ENCODE results near the gene GALM. TPM values are rescaled to one million over a fixed set of nuclear protein-coding genes. Genes with fewer than 3 reads are reported as not detected.
"Not testable (repeated sequence)": the region's sequence is repeated elsewhere in the genome, so short reads cannot be mapped to it uniquely, and the experiment has no call there.

GALM gene
- total RNA-seq, 2 experiments from 2014 or later, result 31.3 to 31.9 TPM

DNA sequence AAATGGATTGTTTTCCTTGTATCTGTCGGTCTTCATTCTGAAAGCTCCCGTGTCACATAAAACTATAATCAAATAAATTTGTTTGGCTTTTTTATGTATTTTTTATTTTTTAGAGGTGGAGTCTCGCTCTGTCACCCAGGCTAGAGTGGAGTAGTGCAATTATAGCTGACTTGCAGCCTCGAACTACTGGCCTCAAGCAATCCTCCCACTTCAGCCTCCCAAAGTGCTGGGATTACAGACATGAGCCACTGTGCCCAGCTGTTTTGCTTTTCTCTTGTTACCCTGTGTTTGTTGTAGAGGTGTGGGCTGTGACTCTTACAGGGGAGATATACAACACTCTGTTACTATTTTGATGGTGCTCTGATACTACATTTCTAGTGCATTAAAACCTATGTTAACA is 2.2 kb downstream of the GALM start:
- peaks cover 80% of the 10 kb centered on the region for H3K4me1 Mint-ChIP-seq (ENCODE audit: low read depth)
- intact Hi-C loops (cut with micrococcal nuclease), result no loop called here
- H3K4me3 Mint-ChIP-seq, result peak overlapping the region; percentile 83
- no peaks in the 10 kb centered on the region for H3K27me3 Mint-ChIP-seq (ENCODE audit: low read depth)
- H3K9me3 Mint-ChIP-seq, result no peaks in the 10 kb centered on the region
- H3K27ac Mint-ChIP-seq, result peak overlapping the region; percentile 97
- peaks cover 21% of the 10 kb centered on the region for H3K36me3 Mint-ChIP-seq (ENCODE audit: low read depth)
- CTCF ChIA-PET, result interaction anchor here (0.8 to 4.8 kb wide), 12 partner anchors 9 to 92 kb away, joined by 3 to 67 read pairs (median 4); no protein-coding TSS in a partner anchor
- DNase-seq, result no peak

DNA sequence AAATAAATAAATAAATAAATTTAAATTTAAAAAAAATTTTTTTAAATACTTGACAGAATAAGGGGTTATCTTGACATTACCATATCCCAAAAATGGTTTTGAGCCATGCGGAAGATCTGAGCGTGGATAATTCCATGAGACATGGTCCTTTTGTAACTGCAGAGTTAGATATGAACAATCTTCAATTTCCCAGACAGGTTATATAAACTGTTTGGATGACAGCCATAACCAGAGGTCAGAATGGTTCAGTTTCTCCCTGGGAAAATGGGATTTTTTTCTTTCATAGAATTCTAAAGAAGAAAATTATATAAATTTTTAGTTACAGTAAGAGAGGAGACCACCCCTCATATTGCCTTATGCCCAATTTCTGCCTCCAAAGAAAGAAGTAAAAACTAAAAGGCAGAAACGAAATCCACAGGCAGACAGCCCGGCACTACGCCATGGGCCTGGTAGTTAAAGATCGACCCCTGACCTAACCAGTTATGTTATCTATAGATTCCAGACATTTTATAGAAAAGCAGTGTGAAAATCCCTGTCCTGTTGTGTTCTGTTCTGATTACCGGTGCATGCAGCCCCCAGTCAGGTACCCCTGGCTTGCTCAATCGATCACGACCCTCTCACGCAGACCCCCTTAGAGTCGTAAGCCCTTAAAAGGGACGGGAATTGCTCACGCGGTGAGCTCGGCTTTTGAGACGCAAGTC is 3.0 kb downstream of the GALM start:
- no peak overlapping the region for H3K4me3 Mint-ChIP-seq
- peaks cover 74% of the 10 kb centered on the region for H3K4me1 Mint-ChIP-seq (ENCODE audit: low read depth)
- peak overlapping the region; percentile 69 for H3K27ac Mint-ChIP-seq
- intact Hi-C loops (cut with micrococcal nuclease), result no loop called here
- CTCF ChIA-PET, result interaction anchor here (3.8 kb wide), 1 partner anchor 65 kb away, joined by 40 read pairs; no protein-coding TSS in a partner anchor
- H3K36me3 Mint-ChIP-seq (ENCODE audit: low read depth), result peaks cover 22% of the 10 kb centered on the region
- H3K9me3 Mint-ChIP-seq, result no peaks in the 10 kb centered on the region
- DNase-seq, result no peak
- H3K27me3 Mint-ChIP-seq (ENCODE audit: low read depth), result no peaks in the 10 kb centered on the region

DNA sequence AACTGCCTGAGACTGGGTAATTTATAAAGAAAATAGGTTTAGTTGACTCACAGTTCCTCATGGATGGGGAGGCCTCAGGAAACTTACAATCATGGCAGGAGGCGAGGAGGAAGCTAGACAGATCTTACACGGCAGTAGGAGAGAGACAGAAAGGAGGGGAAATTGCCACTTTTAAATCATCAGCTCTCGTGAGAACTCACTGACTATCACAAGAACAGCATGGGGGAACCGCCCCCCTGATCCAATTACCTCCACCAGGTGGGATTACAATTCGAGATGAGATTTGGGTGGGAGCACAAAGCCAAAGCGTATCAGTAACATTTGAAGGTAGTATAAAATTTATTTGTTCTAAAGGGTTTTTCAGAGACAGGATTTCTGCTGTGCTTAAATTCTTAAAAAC is 5.4 kb downstream of the GALM start:
- CTCF ChIA-PET, result interaction anchor here (1.8 to 2.5 kb wide), 2 partner anchors 10 to 69 kb away, joined by 10 to 11 read pairs; no protein-coding TSS in a partner anchor
- DNase-seq, result no peak
- H3K27me3 Mint-ChIP-seq (ENCODE audit: low read depth), result no peaks in the 10 kb centered on the region
- intact Hi-C loops (cut with micrococcal nuclease), result no loop called here
- H3K4me1 Mint-ChIP-seq (ENCODE audit: low read depth), result peaks cover 60% of the 10 kb centered on the region
- H3K27ac Mint-ChIP-seq, result peak overlapping the region; percentile 44
- H3K4me3 Mint-ChIP-seq, result no peak overlapping the region
- H3K9me3 Mint-ChIP-seq, result no peaks in the 10 kb centered on the region
- peaks cover 32% of the 10 kb centered on the region for H3K36me3 Mint-ChIP-seq (ENCODE audit: low read depth)

DNA sequence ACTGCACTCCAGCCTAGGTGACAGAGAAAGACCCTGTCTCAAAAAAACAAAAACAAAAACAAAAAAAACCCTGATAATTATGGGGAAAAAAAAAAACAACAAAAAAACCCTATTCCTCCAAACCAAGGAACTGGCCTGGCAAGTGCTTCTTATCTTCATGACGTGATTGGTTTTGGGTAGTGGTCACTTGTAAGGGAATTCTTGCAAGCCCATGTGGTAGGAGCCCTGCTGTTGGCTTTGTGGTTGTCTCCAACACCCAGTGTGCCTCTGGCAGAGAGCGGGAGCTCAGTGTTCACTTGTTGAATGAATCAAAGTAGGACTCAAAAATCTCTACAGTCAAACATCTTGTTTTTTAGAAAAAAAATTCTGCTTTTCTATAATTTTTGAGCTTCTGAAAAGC is 6.0 kb downstream of the GALM start:
- Mint-ChIP-seq H3K9me3 (no peaks in the 10 kb centered on the region), H3K27ac (no peak overlapping the region), H3K27me3 (ENCODE audit: low read depth) (no peaks in the 10 kb centered on the region), H3K36me3 (ENCODE audit: low read depth) (peaks cover 37% of the 10 kb centered on the region), H3K4me3 (no peak overlapping the region), H3K4me1 (ENCODE audit: low read depth) (peaks cover 61% of the 10 kb centered on the region)
- intact Hi-C loops (cut with micrococcal nuclease), result no loop called here
- no peak for DNase-seq
- CTCF ChIA-PET, result interaction anchor here (0.7 to 2.5 kb wide), 4 partner anchors 10 to 90 kb away, joined by 3 to 11 read pairs (median 3); no protein-coding TSS in a partner anchor

- no peak overlapping the region for H3K4me3 Mint-ChIP-seq
- no peak for DNase-seq
- no peaks in the 10 kb centered on the region for H3K9me3 Mint-ChIP-seq
- intact Hi-C loops (cut with micrococcal nuclease), result no loop called here
- no peak overlapping the region for H3K27ac Mint-ChIP-seq
- H3K4me1 Mint-ChIP-seq (ENCODE audit: low read depth), result peaks cover 61% of the 10 kb centered on the region
- no peaks in the 10 kb centered on the region for H3K27me3 Mint-ChIP-seq (ENCODE audit: low read depth)
- CTCF ChIA-PET, result interaction anchor here (0.7 to 2.5 kb wide), 7 partner anchors 9 to 91 kb away, joined by 3 to 11 read pairs (median 3); no protein-coding TSS in a partner anchor
- H3K36me3 Mint-ChIP-seq (ENCODE audit: low read depth), result peaks cover 38% of the 10 kb centered on the region
These were observed 6.8 kb downstream of the GALM start for GRCh38 chr2:38672445-38673391.

DNA sequence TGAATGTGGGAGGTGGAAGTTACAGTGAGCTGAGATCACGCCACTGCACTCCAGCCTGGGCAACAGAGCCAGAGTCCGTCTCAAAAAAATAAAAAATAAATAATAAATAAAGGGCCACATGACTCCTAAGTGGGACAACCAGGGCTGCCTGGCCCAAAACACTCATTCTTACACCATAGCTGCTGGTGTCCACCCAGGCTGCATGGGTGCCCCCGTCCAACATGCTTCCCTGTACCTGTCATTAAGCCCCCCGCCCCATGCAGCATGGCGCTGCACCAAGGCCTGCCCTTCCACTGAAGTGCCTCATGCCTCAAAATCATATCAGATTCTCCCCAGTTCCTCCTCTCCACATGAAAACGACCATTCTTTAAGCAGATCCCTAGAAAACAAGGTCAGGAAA is 10.8 kb downstream of the GALM start:
- Mint-ChIP-seq H3K9me3 (no peaks in the 10 kb centered on the region), H3K36me3 (ENCODE audit: low read depth) (peaks cover 50% of the 10 kb centered on the region), H3K4me3 (no peak overlapping the region), H3K27me3 (ENCODE audit: low read depth) (no peaks in the 10 kb centered on the region), H3K4me1 (ENCODE audit: low read depth) (peaks cover 36% of the 10 kb centered on the region), H3K27ac (peak overlapping the region; percentile 3)
- CTCF ChIA-PET, result interaction anchor here (0.6 kb wide), 1 partner anchor 1230 kb away, joined by 3 read pairs; no protein-coding TSS in a partner anchor
- no peak for DNase-seq
- intact Hi-C loops (cut with micrococcal nuclease), result no loop called here

DNA sequence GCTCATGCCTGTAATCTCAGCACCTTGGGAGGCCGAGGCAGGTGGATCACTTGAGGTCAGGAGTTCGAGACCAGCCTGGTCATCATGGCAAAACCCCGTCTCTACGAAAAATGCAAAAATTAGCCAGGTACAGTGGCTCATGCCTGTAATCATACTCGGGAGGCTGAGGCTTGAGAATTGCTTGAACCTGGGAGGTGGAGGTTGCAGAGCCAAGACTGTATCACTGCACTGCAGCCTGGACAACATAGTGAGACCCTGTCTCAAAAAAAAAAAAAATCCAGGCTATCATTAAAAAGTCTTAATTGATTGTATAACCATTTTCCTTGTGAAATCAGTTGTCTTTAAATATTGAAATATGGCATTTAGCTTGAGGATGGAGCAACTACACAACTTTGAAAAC is 15.0 kb downstream of the GALM start:
- H3K9me3 Mint-ChIP-seq; H3K27me3 Mint-ChIP-seq (ENCODE audit: low read depth); H3K27ac Mint-ChIP-seq; H3K4me3 Mint-ChIP-seq; DNase-seq; intact Hi-C loops (cut with micrococcal nuclease): not testable (repeated sequence)
- Mint-ChIP-seq H3K36me3 (ENCODE audit: low read depth) (peaks cover 57% of the 10 kb centered on the region), H3K4me1 (ENCODE audit: low read depth) (peaks cover 46% of the 10 kb centered on the region)
- CTCF ChIA-PET, result interaction anchor here (0.6 to 1.8 kb wide), 6 partner anchors 10 to 150 kb away, joined by 3 to 11 read pairs (median 4); partner anchors contain the start of gene GALM

DNA sequence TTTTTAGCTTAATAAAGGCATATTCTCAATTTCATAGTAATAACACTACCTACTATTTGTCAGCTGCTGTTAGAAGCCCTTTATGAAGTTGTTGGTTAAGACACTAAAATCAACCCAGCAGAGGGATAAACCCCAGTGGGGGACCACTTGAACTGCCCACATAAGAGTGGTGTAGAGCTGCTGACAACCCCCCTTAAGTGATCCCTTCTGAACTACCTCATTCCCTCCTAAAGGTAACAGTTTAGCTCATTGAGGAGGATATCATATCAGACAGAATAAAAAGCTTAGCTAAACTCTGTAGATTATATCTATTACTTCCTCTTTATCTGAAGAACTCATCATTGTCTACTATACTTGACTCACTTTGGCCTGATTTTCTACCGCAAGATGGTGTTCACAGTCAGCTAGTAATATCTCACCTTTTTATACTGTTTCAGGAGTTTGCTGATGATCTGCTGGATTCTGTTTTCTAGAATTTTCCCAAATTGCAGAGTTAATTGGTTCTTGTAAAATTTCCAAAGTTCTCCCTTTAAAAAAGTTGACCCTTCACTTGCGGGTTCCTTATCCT is 16.2 kb downstream of the GALM start:
- Mint-ChIP-seq H3K4me3 (no peak overlapping the region), H3K27ac (peak overlapping the region; percentile 72), H3K9me3 (no peaks in the 10 kb centered on the region), H3K27me3 (ENCODE audit: low read depth) (no peaks in the 10 kb centered on the region), H3K4me1 (ENCODE audit: low read depth) (peaks cover 45% of the 10 kb centered on the region), H3K36me3 (ENCODE audit: low read depth) (peaks cover 52% of the 10 kb centered on the region)
- no peak for DNase-seq
- intact Hi-C loops (cut with micrococcal nuclease), result loop anchor here (1.0 kb wide), 3 partner anchors 27 to 44 kb away; no protein-coding TSS in a partner anchor
- CTCF ChIA-PET, result interaction anchor here (0.8 to 1.8 kb wide), 16 partner anchors 9 to 100 kb away, joined by 3 to 11 read pairs (median 4); partner anchors contain the start of gene GALM

DNA sequence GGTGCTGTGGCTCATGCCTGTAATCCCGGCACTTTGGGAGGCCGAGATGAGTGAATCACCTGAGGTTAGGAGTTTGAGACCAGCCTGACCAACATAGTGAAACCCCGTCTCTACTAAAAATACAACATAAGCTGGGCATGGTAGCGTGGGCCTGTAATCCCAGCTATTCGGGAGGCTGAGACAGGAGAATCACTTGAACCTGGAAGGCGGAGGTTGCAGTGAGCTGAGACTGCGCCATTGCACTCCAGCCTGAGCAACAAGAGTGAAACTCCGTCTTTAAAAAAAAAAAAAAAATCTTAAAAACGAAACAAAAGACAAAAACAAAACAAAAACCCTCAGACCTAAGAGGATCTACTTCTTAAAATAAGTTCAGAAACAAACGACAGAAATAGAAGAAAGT is 16.7 kb downstream of the GALM start:
- CTCF ChIA-PET, result interaction anchor here (1.0 to 2.0 kb wide), 10 partner anchors 11 to 101 kb away, joined by 3 to 11 read pairs (median 6); partner anchors contain the start of genes GALM and HNRNPLL
- not testable (repeated sequence) for H3K27me3 Mint-ChIP-seq (ENCODE audit: low read depth); DNase-seq; H3K9me3 Mint-ChIP-seq
- H3K27ac Mint-ChIP-seq, result peak overlapping the region; percentile 72
- H3K4me3 Mint-ChIP-seq, result peak overlapping the region; percentile 24
- peaks cover 56% of the 10 kb centered on the region for H3K36me3 Mint-ChIP-seq (ENCODE audit: low read depth)
- peaks cover 39% of the 10 kb centered on the region for H3K4me1 Mint-ChIP-seq (ENCODE audit: low read depth)
- intact Hi-C loops (cut with micrococcal nuclease), result loop anchor here (1.0 kb wide), 3 partner anchors 27 to 44 kb away; no protein-coding TSS in a partner anchor

DNA sequence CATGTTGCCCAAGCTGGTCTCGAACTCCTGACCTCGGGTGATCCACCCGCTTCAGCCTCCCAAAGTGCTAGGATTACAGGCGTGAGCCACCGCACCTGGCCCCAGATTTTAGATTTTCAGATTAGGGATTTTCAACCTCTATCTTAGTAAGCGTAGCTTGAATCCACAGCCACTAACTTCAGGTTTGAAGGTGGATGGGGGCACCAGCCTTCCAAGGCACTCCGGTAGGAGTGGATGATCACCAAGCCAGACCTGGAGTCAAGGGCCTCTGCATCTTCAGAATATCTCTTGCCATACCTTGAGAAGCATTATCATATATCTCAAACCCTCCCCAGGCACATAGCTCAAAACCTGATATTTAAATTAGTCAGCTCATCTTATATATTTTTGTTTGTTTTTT is 17.9 kb downstream of the GALM start:
- H3K27me3 Mint-ChIP-seq (ENCODE audit: low read depth), result no peaks in the 10 kb centered on the region
- H3K36me3 Mint-ChIP-seq (ENCODE audit: low read depth), result peaks cover 57% of the 10 kb centered on the region
- intact Hi-C loops (cut with micrococcal nuclease), result no loop called here
- H3K4me1 Mint-ChIP-seq (ENCODE audit: low read depth), result peaks cover 35% of the 10 kb centered on the region
- no peak overlapping the region for H3K4me3 Mint-ChIP-seq
- no peak for DNase-seq
- CTCF ChIA-PET, result interaction anchor here (0.5 to 2.0 kb wide), 4 partner anchors 36 to 81 kb away, joined by 3 to 6 read pairs (median 4); partner anchors contain the start of gene HNRNPLL
- no peak overlapping the region for H3K27ac Mint-ChIP-seq
- H3K9me3 Mint-ChIP-seq, result no peaks in the 10 kb centered on the region

DNA sequence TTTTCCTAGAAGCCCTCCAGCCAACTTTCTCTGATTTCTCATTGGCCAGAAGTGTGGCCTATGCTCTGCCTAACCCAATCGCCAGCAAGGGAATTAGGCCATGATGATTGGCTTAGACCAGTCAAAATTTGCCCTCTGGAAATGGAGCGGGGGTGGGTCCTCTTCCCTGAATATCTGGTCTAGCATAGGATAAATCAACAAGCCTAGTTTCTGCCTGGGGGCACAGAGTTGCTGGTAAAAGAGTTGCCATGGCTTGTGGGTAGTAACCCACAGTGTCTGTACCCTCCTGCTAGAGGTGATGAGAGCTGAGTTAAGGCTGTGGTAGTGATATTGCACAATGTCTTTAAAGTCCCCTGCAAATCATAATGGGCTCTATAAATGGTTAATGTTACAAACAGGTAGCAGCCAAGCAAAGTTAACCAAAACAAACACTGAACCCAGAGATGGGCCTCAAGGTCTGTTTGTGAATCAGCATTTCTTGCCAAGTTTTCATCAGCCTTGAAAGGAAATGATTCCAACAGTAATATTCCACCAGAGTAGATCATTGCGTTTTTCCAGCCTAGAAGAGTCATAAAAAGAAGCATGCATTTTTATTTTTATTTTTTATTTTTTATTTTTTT is 19.3 kb downstream of the GALM start:
- H3K27ac Mint-ChIP-seq, result no peak overlapping the region
- H3K9me3 Mint-ChIP-seq, result no peaks in the 10 kb centered on the region
- no peak for DNase-seq
- peaks cover 53% of the 10 kb centered on the region for H3K36me3 Mint-ChIP-seq (ENCODE audit: low read depth)
- CTCF ChIA-PET, result interaction anchor here (0.5 kb wide), 1 partner anchor 12 kb away, joined by 3 read pairs; no protein-coding TSS in a partner anchor
- no peak overlapping the region for H3K4me3 Mint-ChIP-seq
- no peaks in the 10 kb centered on the region for H3K27me3 Mint-ChIP-seq (ENCODE audit: low read depth)
- intact Hi-C loops (cut with micrococcal nuclease), result no loop called here
- H3K4me1 Mint-ChIP-seq (ENCODE audit: low read depth), result peaks cover 44% of the 10 kb centered on the region
